Choroid plexus epithelial cell (primary cell): ENCODE results near the gene PLA1A.
A peak's percentile ranks its signal among the peaks of the same experiment; 100 is the strongest.

Experiments used
- DNase-seq: peaks from one replicate; pipeline ENCODE4 v3.0.0-alpha.2; 2010; ENCODE audit warnings: low read depth
- H3K4me3 ChIP-seq: 2 replicates; pipeline ENCODE4 v1.5.1; 2011; ENCODE audit warnings: low read depth, mild to moderate bottlenecking, control low read depth, low read length, moderate library complexity
- CTCF ChIP-seq: conservative IDR thresholded peaks from 2 replicates; pipeline ENCODE4 v1.5.1; 2011; ENCODE audit warnings: low read depth, mild to moderate bottlenecking, control low read depth, inconsistent platforms, low read length, moderate library complexity

Gene PLA1A

DNA sequence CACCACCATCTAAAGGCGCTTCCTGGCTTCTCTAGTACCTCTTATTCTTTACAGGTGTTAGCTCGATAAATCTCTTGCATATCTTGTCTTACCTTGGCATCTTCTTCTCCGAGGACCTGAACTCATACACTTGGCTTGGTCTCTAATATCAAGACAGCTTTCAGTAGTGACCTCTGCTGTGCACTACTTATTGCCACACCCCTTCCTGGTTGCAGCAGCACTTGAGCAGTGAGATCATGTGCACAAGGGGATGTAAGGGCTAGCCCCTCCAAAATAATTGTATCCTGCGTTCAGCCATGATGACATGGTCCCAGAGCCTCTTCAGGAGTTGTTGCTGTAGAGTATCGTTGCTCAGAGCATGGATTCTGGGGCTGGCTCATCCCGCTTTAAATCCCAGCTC lies 1.3 kb upstream of the PLA1A start:
- no peak for TF ChIP-seq CTCF
- no peak for DNase-seq
- H3K4me3 ChIP-seq: no peak overlapping the region

DNA sequence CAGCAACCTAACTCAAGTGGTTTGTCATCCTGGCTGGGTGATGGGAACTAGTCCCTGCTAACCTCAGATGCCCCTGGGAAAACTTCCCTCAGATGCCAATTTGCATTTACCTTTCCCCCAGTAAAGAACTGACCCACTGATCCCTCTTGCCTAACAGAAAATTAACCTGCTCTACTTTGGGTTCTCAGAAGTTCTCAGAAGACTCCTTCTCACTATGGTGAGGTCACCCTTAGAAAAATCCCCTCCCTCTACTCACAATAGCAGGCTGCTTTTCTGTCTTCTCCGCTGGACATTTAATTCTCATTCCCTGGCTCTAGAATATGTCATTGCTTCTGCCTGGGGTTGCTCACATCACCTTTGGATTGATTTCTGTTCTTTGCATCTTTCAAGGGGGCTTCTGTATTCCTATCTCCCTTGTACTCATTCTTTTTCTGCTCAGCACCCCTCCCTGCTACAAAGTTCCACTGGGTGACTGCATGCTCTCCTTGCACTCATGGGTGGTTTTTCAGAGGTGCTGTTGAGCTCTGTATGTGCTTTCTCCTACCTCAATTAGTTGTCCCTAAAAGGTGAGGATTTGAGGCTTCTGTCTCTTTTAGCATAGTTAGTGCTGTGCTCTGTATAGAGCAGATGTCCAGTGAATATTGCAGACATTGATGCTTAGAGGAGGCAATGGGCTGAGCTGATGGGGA lies 869 bp downstream of the PLA1A start:
- H3K4me3 ChIP-seq: no peak overlapping the region
- no peak for DNase-seq
- no peak for TF ChIP-seq CTCF

DNA sequence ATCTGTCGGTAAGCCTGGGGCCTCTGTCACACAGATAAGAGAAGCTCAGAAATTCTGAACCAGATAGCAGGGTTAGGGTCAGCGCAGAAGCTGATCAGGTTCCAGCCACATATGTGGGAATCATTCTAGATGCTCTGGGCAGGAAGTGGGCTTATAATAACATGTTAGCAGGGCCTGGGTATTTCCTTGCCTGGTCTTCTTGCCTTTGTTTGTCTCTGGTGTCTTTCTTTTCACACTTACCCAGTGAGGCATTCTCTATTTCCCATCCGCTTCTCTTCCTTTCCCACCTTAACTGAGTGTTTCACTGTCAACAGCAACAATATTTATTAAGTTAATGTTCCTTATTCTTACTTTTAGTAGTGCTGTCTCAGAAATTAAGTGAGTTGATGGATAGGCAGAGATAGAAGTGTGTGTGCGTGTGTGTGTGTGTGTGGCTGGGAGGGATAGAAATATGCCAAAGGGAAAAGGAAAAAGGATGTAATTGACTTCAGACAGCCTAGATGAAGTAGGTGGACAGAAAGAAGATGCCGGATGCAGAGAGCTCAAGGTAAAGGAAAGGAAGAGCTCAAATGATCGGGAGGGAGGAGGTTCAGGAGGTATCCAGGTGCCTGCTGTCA lies 2.0 kb downstream of the PLA1A start:
- no peak for DNase-seq
- TF ChIP-seq CTCF: no peak
- no peak overlapping the region for H3K4me3 ChIP-seq

- DNase-seq: no peak
- TF ChIP-seq CTCF: peak; percentile 46
- H3K4me3 ChIP-seq: no peak overlapping the region
These were observed 3.0 kb downstream of the PLA1A start for GRCh38 chr3:119600732-119601131.

GRCh38 chr3:119601154-119601553 lies 3.5 kb downstream of the PLA1A start:
- TF ChIP-seq CTCF: no peak
- no peak overlapping the region for H3K4me3 ChIP-seq
- no peak for DNase-seq

GRCh38 chr3:119602676-119603075 lies 5.0 kb downstream of the PLA1A start:
- no peak for TF ChIP-seq CTCF
- DNase-seq: no peak
- no peak overlapping the region for H3K4me3 ChIP-seq

- DNase-seq: peak; percentile 50
- no peak for TF ChIP-seq CTCF
- H3K4me3 ChIP-seq: no peak overlapping the region
These were observed 7.2 kb downstream of the PLA1A start for GRCh38 chr3:119604878-119605277.
